ENCODE data around the gene JAML. TPM values are rescaled to one million over a fixed set of nuclear protein-coding genes. Genes with fewer than 3 reads are reported as not detected.

JAML gene
- total and polyA plus RNA-seq, 9 of the 15 experiments (the other 6 are each of a cell fraction or from before 2014, with no cell fraction given) = 0.05 to 0.32 (median 0.22) TPM; not detected in 4

GRCh38 chr11:118240999-118241763 is 16.4 kb upstream of the JAML start (continued):
- no peak for TF ChIP-seq PATZ1 (CRISPR knock-in tag; IDR thresholded peaks at IDR 0.05; ENCODE audit: borderline replicate concordance)
- no peak for TF ChIP-seq ZNF696 (CRISPR knock-in tag; conservative IDR thresholded peaks at IDR 0.05)
- TF ChIP-seq SMAD4 (CRISPR knock-in tag; conservative IDR thresholded peaks at IDR 0.05) = peak; percentile 79; the same call in 1 of the 2 replicates
- TF ChIP-seq, protein P1, sequence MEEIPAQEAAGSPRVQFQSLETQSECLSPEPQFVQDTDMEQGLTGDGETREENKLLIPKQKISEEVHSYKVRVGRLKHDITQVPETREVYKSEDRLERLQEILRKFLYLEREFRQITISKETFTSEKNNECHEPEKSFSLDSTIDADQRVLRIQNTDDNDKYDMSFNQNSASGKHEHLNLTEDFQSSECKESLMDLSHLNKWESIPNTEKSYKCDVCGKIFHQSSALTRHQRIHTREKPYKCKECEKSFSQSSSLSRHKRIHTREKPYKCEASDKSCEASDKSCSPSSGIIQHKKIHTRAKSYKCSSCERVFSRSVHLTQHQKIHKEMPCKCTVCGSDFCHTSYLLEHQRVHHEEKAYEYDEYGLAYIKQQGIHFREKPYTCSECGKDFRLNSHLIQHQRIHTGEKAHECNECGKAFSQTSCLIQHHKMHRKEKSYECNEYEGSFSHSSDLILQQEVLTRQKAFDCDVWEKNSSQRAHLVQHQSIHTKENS (CRISPR knock-in tag; IDR thresholded peaks at IDR 0.05) = no peak
- TF ChIP-seq, protein P2, sequence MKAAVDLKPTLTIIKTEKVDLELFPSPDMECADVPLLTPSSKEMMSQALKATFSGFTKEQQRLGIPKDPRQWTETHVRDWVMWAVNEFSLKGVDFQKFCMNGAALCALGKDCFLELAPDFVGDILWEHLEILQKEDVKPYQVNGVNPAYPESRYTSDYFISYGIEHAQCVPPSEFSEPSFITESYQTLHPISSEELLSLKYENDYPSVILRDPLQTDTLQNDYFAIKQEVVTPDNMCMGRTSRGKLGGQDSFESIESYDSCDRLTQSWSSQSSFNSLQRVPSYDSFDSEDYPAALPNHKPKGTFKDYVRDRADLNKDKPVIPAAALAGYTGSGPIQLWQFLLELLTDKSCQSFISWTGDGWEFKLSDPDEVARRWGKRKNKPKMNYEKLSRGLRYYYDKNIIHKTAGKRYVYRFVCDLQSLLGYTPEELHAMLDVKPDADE (conservative IDR thresholded peaks at IDR 0.05; ENCODE audit: control insufficient read depth, low read depth, low read length) = no peak
- peak; percentile 87 for TF ChIP-seq RUNX1 (IDR thresholded peaks at IDR 0.05; ENCODE audit: low read depth)
- TF ChIP-seq STAG1 (CRISPR knock-in tag; IDR thresholded peaks at IDR 0.05; ENCODE audit: borderline replicate concordance) = no peak
- TF ChIP-seq, protein P3, sequence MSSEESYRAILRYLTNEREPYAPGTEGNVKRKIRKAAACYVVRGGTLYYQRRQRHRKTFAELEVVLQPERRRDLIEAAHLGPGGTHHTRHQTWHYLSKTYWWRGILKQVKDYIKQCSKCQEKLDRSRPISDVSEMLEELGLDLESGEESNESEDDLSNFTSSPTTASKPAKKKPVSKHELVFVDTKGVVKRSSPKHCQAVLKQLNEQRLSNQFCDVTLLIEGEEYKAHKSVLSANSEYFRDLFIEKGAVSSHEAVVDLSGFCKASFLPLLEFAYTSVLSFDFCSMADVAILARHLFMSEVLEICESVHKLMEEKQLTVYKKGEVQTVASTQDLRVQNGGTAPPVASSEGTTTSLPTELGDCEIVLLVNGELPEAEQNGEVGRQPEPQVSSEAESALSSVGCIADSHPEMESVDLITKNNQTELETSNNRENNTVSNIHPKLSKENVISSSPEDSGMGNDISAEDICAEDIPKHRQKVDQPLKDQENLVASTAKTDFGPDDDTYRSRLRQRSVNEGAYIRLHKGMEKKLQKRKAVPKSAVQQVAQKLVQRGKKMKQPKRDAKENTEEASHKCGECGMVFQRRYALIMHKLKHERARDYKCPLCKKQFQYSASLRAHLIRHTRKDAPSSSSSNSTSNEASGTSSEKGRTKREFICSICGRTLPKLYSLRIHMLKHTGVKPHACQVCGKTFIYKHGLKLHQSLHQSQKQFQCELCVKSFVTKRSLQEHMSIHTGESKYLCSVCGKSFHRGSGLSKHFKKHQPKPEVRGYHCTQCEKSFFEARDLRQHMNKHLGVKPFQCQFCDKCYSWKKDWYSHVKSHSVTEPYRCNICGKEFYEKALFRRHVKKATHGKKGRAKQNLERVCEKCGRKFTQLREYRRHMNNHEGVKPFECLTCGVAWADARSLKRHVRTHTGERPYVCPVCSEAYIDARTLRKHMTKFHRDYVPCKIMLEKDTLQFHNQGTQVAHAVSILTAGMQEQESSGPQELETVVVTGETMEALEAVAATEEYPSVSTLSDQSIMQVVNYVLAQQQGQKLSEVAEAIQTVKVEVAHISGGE (CRISPR knock-in tag; IDR thresholded peaks at IDR 0.05) = peak in 1 of 3 experiments; percentile 80; a peak in 2 of 6 replicates
- TF ChIP-seq RCOR1 (IDR thresholded peaks at IDR 0.05; ENCODE audit: borderline replicate concordance in 1 of 2, low read depth in 2 of 2, low read length in 2 of 2) = peak; percentile 97 to 100
- TF ChIP-seq CREB3 (tag; conservative IDR thresholded peaks at IDR 0.05; ENCODE audit: low read depth) = no peak
- no peak for TF ChIP-seq ZNF76 (CRISPR knock-in tag; IDR thresholded peaks at IDR 0.05; ENCODE audit: borderline replicate concordance)
- TF ChIP-seq RBM15 (IDR thresholded peaks at IDR 0.05; ENCODE audit: insufficient read depth, low read length) = no peak
- TF ChIP-seq HNRNPL (IDR thresholded peaks at IDR 0.05; ENCODE audit: low read depth, low read length) = no peak
- no peak for TF ChIP-seq USF2 (CRISPR knock-in tag; IDR thresholded peaks at IDR 0.05)
- TF ChIP-seq MCM2 (IDR thresholded peaks at IDR 0.05; ENCODE audit: low read depth) = no peak
